Measurements from ENCODE around the gene RPS21. TPM values are rescaled to one million over a fixed set of nuclear protein-coding genes. Genes with fewer than 3 reads are reported as not detected.

The RPS21 gene
- total RNA-seq (2022; extraction: Qiagen RNA extraction) = 2,601 to 3,068 TPM (median 2,764 TPM) in 5 replicates

GRCh38 chr20:62386383-62387218, at the start of gene RPS21:
Gene RPS21, plus strand, starts transcription at chr20:62387103. Its CDS starts 236 bp downstream, at chr20:62387339.

GRCh38 chr20:62367136-62367632, 19.7 kb upstream of the RPS21 start, which contains the start of gene LAMA5:
Gene LAMA5, minus strand, starts transcription at chr20:62367312. Its CDS starts 67 bp downstream, at chr20:62367245.

DNA sequence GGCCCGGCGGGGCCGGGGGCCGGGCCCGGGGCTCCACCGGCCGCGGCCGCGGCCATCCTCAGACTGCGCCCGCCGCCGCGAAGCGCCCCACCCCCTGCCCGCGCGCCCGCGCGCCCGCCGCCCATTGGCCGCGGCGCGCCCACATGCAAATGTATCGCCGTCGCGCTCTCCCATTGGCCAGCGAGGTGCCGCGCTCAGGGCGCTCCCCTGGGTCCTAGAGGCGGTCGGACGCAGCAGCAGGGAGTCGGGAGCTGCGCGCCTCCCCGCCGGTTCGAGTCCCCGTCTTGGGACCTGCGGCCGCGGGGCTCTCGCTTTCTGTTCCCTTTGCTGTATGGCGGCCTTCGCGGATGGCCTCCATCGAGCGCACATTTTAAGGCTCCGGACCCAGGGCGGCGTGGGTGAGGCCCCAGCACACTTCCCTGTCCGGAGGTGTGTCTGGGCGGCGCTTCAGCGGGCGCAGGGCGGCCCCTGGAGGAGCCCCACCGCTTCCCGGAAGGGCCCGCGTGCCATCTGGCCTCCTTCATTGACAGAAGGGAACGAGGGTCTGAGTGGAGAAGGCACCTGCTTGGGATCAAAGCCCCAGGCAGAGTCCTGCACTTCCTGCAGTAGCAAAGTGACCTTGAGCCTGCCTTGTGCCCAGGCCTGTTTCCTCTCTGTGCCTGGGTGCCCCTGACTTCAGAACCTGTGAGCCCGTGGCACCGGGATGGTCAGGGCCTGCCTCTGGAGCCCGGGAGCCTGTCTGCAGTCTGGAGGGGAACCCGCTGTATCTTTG, 20.5 kb downstream of the RPS21 start, which contains the start of gene CABLES2:
CABLES2 (minus strand) TSS at position 65 of the 772 bp plus-strand sequence; CDS start at position 56, 9 bp downstream.

DNA sequence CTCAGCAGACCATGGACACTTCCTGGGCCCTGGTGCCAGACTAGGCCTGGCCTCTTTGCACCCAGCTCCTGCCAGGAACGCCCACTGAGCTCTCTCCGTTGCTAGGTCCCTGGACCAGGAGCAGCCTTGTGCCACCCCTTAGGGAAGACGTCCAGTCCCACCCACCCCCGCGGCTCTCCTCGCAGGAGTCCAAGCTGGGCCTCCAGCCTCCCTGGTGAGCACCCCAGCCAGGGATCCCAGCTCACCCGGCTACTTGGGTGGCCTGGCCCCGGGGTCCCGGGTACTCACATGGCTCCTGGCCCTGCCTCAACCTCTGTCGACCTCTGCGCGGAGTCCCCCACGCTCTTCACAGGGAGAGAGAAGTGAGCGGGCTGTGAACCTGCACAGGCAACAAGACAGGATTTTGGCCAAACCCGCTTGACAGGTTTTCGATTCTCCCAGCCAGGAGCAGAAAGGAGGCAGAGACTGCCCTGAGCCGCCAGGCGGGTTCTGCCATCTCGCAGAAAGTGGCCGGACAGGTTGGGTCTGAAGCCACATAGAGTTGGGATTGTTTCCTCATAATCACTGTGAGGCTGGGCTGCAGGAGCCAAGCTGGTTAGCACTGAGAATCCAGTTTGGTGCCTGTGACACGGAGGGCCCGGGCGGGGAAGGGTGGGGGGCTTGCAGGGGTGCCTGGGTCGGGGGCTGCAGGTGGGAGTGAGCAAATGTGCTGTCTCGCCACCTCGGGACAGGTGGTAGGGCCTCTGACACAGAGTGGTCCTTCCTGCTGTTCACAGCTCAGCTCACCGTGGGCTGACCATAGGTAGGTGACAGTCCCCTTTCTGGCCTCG, 40.5 kb downstream of the RPS21 start, which contains the start of gene RBBP8NL:
RBBP8NL (minus strand) TSS at position 368 of the 830 bp plus-strand sequence. CDS start 7,892 bp downstream, outside the sequence.

Other genes starting within 250 kb of the RPS21 start
- gene PSMA7, start 243.7 kb upstream of the RPS21 start, total RNA-seq (2022; extraction: Qiagen RNA extraction) = 494 to 584 TPM (median 580 TPM) in 5 replicates
- 6.8 to 10.1 TPM (median 8.6 TPM) in 5 replicates for gene SS18L1, start 243.3 kb upstream of the RPS21 start, total RNA-seq (2022; extraction: Qiagen RNA extraction)
- 30.6 to 40.7 TPM (median 36.1 TPM) in 5 replicates for gene MTG2, start 204.1 kb upstream of the RPS21 start, total RNA-seq (2022; extraction: Qiagen RNA extraction)
- gene HRH3, start 166.8 kb upstream of the RPS21 start, total RNA-seq (2022; extraction: Qiagen RNA extraction) = 0.02 TPM in 1 of 5 replicates, not detected in the others
- gene OSBPL2, start 148.6 kb upstream of the RPS21 start, total RNA-seq (2022; extraction: Qiagen RNA extraction) = 18.0 to 21.2 TPM (median 19.5 TPM) in 5 replicates
- gene ADRM1, start 84.1 kb upstream of the RPS21 start, total RNA-seq (2022; extraction: Qiagen RNA extraction) = 164 to 195 TPM (median 193 TPM) in 5 replicates
- 233 to 461 TPM (median 419 TPM) in 5 replicates for gene LAMA5, start 19.8 kb upstream of the RPS21 start, total RNA-seq (2022; extraction: Qiagen RNA extraction)
- gene CABLES2, start 20.2 kb downstream of the RPS21 start, total RNA-seq (2022; extraction: Qiagen RNA extraction) = 5.0 to 6.1 TPM (median 5.6 TPM) in 5 replicates
- gene RBBP8NL, start 40.4 kb downstream of the RPS21 start, total RNA-seq (2022; extraction: Qiagen RNA extraction) = 0.91 to 1.5 TPM (median 1.2 TPM) in 5 replicates
- gene GATA5, start 88.9 kb downstream of the RPS21 start, total RNA-seq (2022; extraction: Qiagen RNA extraction) = 0.38 to 0.89 TPM (median 0.75 TPM) in 5 replicates